H1 (cell line): ENCODE measurements around the gene ARMH2. TPM values are rescaled to one million over a fixed set of nuclear protein-coding genes. Genes with fewer than 3 reads are reported as not detected.

ENCODE experiments used
- CTCF ChIA-PET: fragments of 300-600 bp; sonication (Branson Sonifier 250); formaldehyde crosslinking; loops from one replicate; lab custom pipeline; 2021; ENCODE audit not compliant: partially characterized antibody; lab: Charles Lee
- POLR2A ChIA-PET: fragments of 300-600 bp; sonication (Branson Sonifier 250); formaldehyde crosslinking; loops from one replicate; lab custom pipeline; 2021; ENCODE audit warnings: inconsistent platforms; ENCODE audit not compliant: partially characterized antibody; lab: Charles Lee
- DNase-seq, 2 experiments: peaks; one replicate each; pipeline versions ENCODE4 v3.0.0 to v3.0.0-alpha.2; 2010 to 2022; ENCODE audit warnings: low spot score in 2 of 2, low read depth in 1 of 2, mixed read lengths in 1 of 2
- FAIRE-seq: peaks from 2 replicates; lab custom pipeline; 2011; peaks lifted over from hg19 to GRCh38; lab: Jason Lieb, UNC
- H2AFZ ChIP-seq: 2 replicates; pipeline ENCODE4 v1.8.1; 2012; ENCODE audit warnings: low read length, inconsistent platforms
- H2AK5ac ChIP-seq: 2 replicates; pipeline ENCODE4 v1.6.1; 2013; ENCODE audit warnings: low read depth, low read length
- H2BK120ac ChIP-seq: replicated peaks from 2 replicates; pipeline ENCODE3; 2013; ENCODE audit warnings: low read depth, low read length, inconsistent platforms
- H2BK12ac ChIP-seq: 2 replicates; pipeline ENCODE4 v1.6.1; 2013; ENCODE audit warnings: low read depth, low read length
- H2BK15ac ChIP-seq: 2 replicates; pipeline ENCODE4 v1.6.1; 2013; ENCODE audit warnings: low read length
- H2BK20ac ChIP-seq: 2 replicates; pipeline ENCODE4 v1.6.1; 2013; ENCODE audit warnings: low read length
- H2BK5ac ChIP-seq: 2 replicates; pipeline ENCODE4 v1.6.1; 2013; ENCODE audit warnings: low read depth, low read length
- H3K14ac ChIP-seq: 2 replicates; pipeline ENCODE4 v1.6.1; 2013; ENCODE audit warnings: inconsistent platforms; ENCODE audit not compliant: insufficient read length
- H3K18ac ChIP-seq: 2 replicates; pipeline ENCODE4 v1.6.1; 2013; ENCODE audit warnings: low read length; ENCODE audit errors: extremely low read depth
- H3K23ac ChIP-seq: 2 replicates; pipeline ENCODE4 v1.6.1; 2013; ENCODE audit warnings: inconsistent platforms; ENCODE audit not compliant: insufficient read length
- H3K23me2 ChIP-seq: 2 replicates; pipeline ENCODE4 v1.6.1; 2013; ENCODE audit warnings: low read depth, low read length
- H3K27ac ChIP-seq: 2 replicates; pipeline ENCODE4 v1.6.1; 2011; ENCODE audit warnings: low read depth, low read length, inconsistent platforms
- H3K27me3 ChIP-seq, 4 experiments: replicated peaks in 1 of 4; 1 replicate in 1 of 4; 2 replicates in 3 of 4; pipeline versions ENCODE4 v1.6.1 to v1.8.1; 2011 to 2013; ENCODE audit warnings: low read length in 3 of 4, mild to moderate bottlenecking in 3 of 4, inconsistent platforms in 2 of 4, mixed read lengths in 2 of 4, moderate library complexity in 1 of 4; ENCODE audit not compliant: control insufficient read depth in 3 of 4, insufficient read depth in 3 of 4; ENCODE audit errors: extremely low read depth in 1 of 4
- H3K36me3 ChIP-seq, 4 experiments: 2 replicates each; pipeline versions ENCODE4 v1.6.1 to v1.8.1; 2011 to 2013; ENCODE audit warnings: mild to moderate bottlenecking in 4 of 4, low read length in 3 of 4, moderate library complexity in 2 of 4, control low read depth in 1 of 4, inconsistent platforms in 1 of 4; ENCODE audit not compliant: insufficient read depth in 4 of 4, control insufficient read depth in 2 of 4
- H3K4ac ChIP-seq: replicated peaks from 2 replicates; pipeline ENCODE3; 2013; ENCODE audit warnings: low read length, low read depth, mixed read lengths, inconsistent platforms; ENCODE audit not compliant: insufficient read length
- H3K4me1 ChIP-seq, 4 experiments: replicated peaks in 1 of 4; 1 replicate in 1 of 4; 2 replicates in 3 of 4; pipeline versions ENCODE4 v1.6.1 to v1.8.1; 2011 to 2013; ENCODE audit warnings: low read length in 3 of 4, inconsistent platforms in 2 of 4, mixed read lengths in 1 of 4; ENCODE audit not compliant: insufficient read depth in 4 of 4, control insufficient read depth in 3 of 4
- H3K4me2 ChIP-seq, 2 experiments: 2 replicates each; pipeline versions ENCODE4 v1.6.1 to v1.8.1; 2011 to 2013; ENCODE audit warnings: low read depth in 2 of 2, low read length in 2 of 2, control low read depth in 1 of 2, inconsistent platforms in 1 of 2, mild to moderate bottlenecking in 1 of 2; ENCODE audit not compliant: insufficient read depth in 1 of 2
- H3K4me3 ChIP-seq, 4 experiments: fragments of 200-600, 300-600 bp in 1 of 4; sonication (generic), shearing (Covaris generic), sonication (Bioruptor Twin) in 1 of 4; 2 replicates each; pipeline versions ENCODE4 v1.5.1 to v1.8.1; 2011 to 2016; ENCODE audit warnings: low read length in 4 of 4, low read depth in 3 of 4, control low read depth in 2 of 4, inconsistent platforms in 2 of 4, mild to moderate bottlenecking in 2 of 4, mixed read lengths in 1 of 4, moderate library complexity in 1 of 4; ENCODE audit not compliant: insufficient read depth in 2 of 4; ENCODE audit errors: extremely low read depth in 1 of 4
- H3K56ac ChIP-seq: replicated peaks from 2 replicates; pipeline ENCODE3; 2013; ENCODE audit warnings: low read depth, mild to moderate bottlenecking, mixed read lengths, low read length, inconsistent platforms; ENCODE audit not compliant: insufficient read length
- H3K79me1 ChIP-seq: 2 replicates; pipeline ENCODE4 v1.6.1; 2013; ENCODE audit warnings: low read depth, low read length, control low read depth
- H3K79me2 ChIP-seq, 2 experiments: 2 replicates each; pipeline versions ENCODE4 v1.6.1 to v1.8.1; 2012 to 2013; ENCODE audit warnings: low read length in 2 of 2, mild to moderate bottlenecking in 2 of 2, inconsistent platforms in 1 of 2; ENCODE audit not compliant: insufficient read depth in 2 of 2, control insufficient read depth in 1 of 2
- H3K9ac ChIP-seq, 4 experiments: replicated peaks in 1 of 4; 1 replicate in 1 of 4; 2 replicates in 3 of 4; pipeline versions ENCODE4 v1.6.1 to v1.8.1; 2011 to 2013; ENCODE audit warnings: low read depth in 3 of 4, low read length in 3 of 4, control low read depth in 2 of 4, mild to moderate bottlenecking in 2 of 4, moderate library complexity in 2 of 4, inconsistent platforms in 1 of 4; ENCODE audit errors: extremely low read depth in 1 of 4
- H3K9me3 ChIP-seq, 2 experiments: 2 replicates each; pipeline versions ENCODE4 v1.6.1 to v1.8.1; 2012 to 2013; ENCODE audit warnings: mild to moderate bottlenecking in 2 of 2, moderate library complexity in 2 of 2, control low read depth in 1 of 2, inconsistent platforms in 1 of 2, low read depth in 1 of 2, low read length in 1 of 2, mixed read lengths in 1 of 2; ENCODE audit not compliant: insufficient read depth in 2 of 2
- H4K20me1 ChIP-seq, 2 experiments: replicated peaks in 1 of 2; 2 replicates each; pipeline versions ENCODE3 to v1.8.1; 2011 to 2013; ENCODE audit warnings: inconsistent platforms in 2 of 2, low read length in 2 of 2, mild to moderate bottlenecking in 1 of 2; ENCODE audit not compliant: insufficient read depth in 2 of 2, control insufficient read depth in 1 of 2
- H4K5ac ChIP-seq: 2 replicates; pipeline ENCODE4 v1.6.1; 2013; ENCODE audit warnings: low read length, low read depth, mixed read lengths, inconsistent platforms; ENCODE audit not compliant: insufficient read length
- H4K8ac ChIP-seq: 2 replicates; pipeline ENCODE4 v1.8.0; 2013; ENCODE audit warnings: mild to moderate bottlenecking, moderate library complexity, low read length, inconsistent platforms; ENCODE audit not compliant: insufficient read depth; ENCODE audit errors: extremely low read depth
- H4K91ac ChIP-seq: replicated peaks from 2 replicates; pipeline ENCODE3; 2013; ENCODE audit warnings: low read length, mixed read lengths, inconsistent platforms; ENCODE audit not compliant: insufficient read length
- ASH2L ChIP-seq: fragments of 200-600, 300-600 bp; sonication (generic); IDR thresholded peaks from one replicate; pipeline ENCODE4 v1.7.1; 2017; ENCODE audit warnings: low read length
- CHD1 ChIP-seq: IDR thresholded peaks from 2 replicates; pipeline ENCODE4 v1.6.1; 2012; ENCODE audit warnings: low read depth, low read length, improper control_type of control experiment
- EGR1 ChIP-seq: IDR thresholded peaks from 2 replicates; pipeline ENCODE4 v1.6.1; 2011; ENCODE audit warnings: low read depth, low read length, borderline replicate concordance
- GTF2F1 ChIP-seq: IDR thresholded peaks from 2 replicates; pipeline ENCODE4 v1.6.1; 2012; ENCODE audit warnings: low read depth, low read length, improper control_type of control experiment, borderline replicate concordance
- JUND ChIP-seq: IDR thresholded peaks from 2 replicates; pipeline ENCODE4 v1.6.1; 2011; ENCODE audit warnings: mild to moderate bottlenecking, improper control_type of control experiment, low read length
- POLR2AphosphoS5 ChIP-seq: IDR thresholded peaks from 2 replicates; pipeline ENCODE4 v1.6.1; 2011; ENCODE audit warnings: low read depth, low read length
- RAD21 ChIP-seq, 2 experiments: IDR thresholded peaks in 1 of 2; conservative IDR thresholded peaks in 1 of 2; 2 replicates each; pipeline ENCODE4 v1.6.1; 2011; ENCODE audit warnings: low read depth in 2 of 2, low read length in 2 of 2, improper control_type of control experiment in 1 of 2, inconsistent platforms in 1 of 2, mild to moderate bottlenecking in 1 of 2, moderate library complexity in 1 of 2
- RBBP5 ChIP-seq: IDR thresholded peaks from 2 replicates; pipeline ENCODE4 v1.7.1; 2012; ENCODE audit warnings: low read depth, mild to moderate bottlenecking, inconsistent platforms, low read length, moderate library complexity, borderline replicate concordance
- SAP30 ChIP-seq: fragments of 300-600 bp; sonication (generic); IDR thresholded peaks from 2 replicates; pipeline ENCODE4 v1.7.1; 2012; ENCODE audit warnings: low read length, moderate library complexity, mild to moderate bottlenecking, inconsistent platforms; ENCODE audit not compliant: insufficient read depth, insufficient replicate concordance
- SIRT6 ChIP-seq: IDR thresholded peaks from one replicate; pipeline ENCODE4 v1.7.1; 2012; ENCODE audit warnings: low read length, inconsistent platforms
- SRF ChIP-seq: IDR thresholded peaks from 2 replicates; pipeline ENCODE4 v1.6.1; 2011; ENCODE audit warnings: mild to moderate bottlenecking, low read depth, low read length, moderate library complexity
- TAF7 ChIP-seq: optimal IDR thresholded peaks from 2 replicates; pipeline ENCODE3; 2011; ENCODE audit warnings: low read depth, mild to moderate bottlenecking, inconsistent platforms, low read length, moderate library complexity, borderline replicate concordance
- YY1 ChIP-seq: IDR thresholded peaks from 2 replicates; pipeline ENCODE4 v1.6.1; 2011; ENCODE audit warnings: low read depth, mild to moderate bottlenecking, low read length
- WGBS, 2 experiments: shearing (Covaris generic) in 1 of 2; methylation state at CpG; one replicate each; pipeline versions ENCODE4 v1.1.6 to v1.1.7; 2013 to 2015; ENCODE audit warnings: low lambda C conversion rate in 2 of 2, mixed read lengths in 2 of 2, inconsistent platforms in 1 of 2, low coverage in 1 of 2, missing lambda C conversion rate in 1 of 2; ENCODE audit not compliant: insufficient replicate concordance in 2 of 2, insufficient coverage in 1 of 2, insufficient read length in 1 of 2; ENCODE audit errors: extremely low coverage in 1 of 2, missing lambda C conversion rate in 1 of 2; 5-methylcytosine and 5-hydroxymethylcytosine counted together
- polyA plus RNA-seq, 7 experiments: library from polyadenylated mRNA; depleted of rRNA in 3 of 7; stranded (reverse) in 5 of 7; unstranded in 2 of 7; fragments of >200 nt in 5 of 7; fragments of 200-250 nt in 2 of 7; gene quantifications; 1 replicate in 5 of 7; 2 replicates in 1 of 7; 4 replicates in 1 of 7; pipeline versions ENCODE4 v1.2.1 to v1.2.3, GENCODE V29; 2011 to 2013; ENCODE audit warnings: missing spikeins in 2 of 7, mixed read lengths in 2 of 7
- total RNA-seq: library from RNA; stranded (reverse); fragmentation: NEBNext Ultra II Directional; extraction: Animal tissue kit (Norgen Biotek cat#: 25700); gene quantifications from 2 replicates; pipeline ENCODE4 v1.2.1, GENCODE V29; 2021

Gene ARMH2
- total and polyA plus RNA-seq, 2 of the 8 experiments (the other 6 are each of a cell fraction or from before 2014, with no cell fraction given), result not detected

DNA sequence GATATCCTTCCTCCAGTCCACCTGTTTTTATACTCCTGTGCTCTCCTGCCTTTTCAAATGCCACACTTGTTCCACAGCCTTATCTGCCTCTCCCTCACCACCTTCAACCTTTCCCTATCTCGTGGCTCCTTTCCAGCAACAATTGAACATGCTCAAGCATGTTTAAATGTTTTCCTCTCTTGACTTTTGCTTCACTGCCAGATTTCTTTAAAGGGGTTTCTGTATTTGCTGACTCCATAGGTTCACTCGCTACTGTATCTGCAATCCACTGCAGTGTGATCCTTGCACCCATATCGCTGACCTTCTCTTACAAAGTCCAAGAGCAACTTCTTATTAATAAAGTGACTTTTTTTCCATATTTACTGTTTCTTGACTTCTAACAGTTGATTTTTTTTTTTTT lies 35.1 kb downstream of the ARMH2 start:
- no peak overlapping the region for H3K4me2 ChIP-seq
- no peaks in the 10 kb centered on the region for H4K20me1 ChIP-seq
- H2BK120ac ChIP-seq, result no peak overlapping the region
- H3K18ac ChIP-seq, result no peak overlapping the region
- H3K79me2 ChIP-seq, result no peaks in the 10 kb centered on the region
- no peak overlapping the region for H3K23ac ChIP-seq
- no peak overlapping the region for H2BK12ac ChIP-seq
- no peak overlapping the region for H2BK15ac ChIP-seq
- H3K27me3 ChIP-seq, result no peaks in the 10 kb centered on the region
- TF ChIP-seq GTF2F1, result no peak
- TF ChIP-seq SAP30, result no peak
- no peak for TF ChIP-seq RBBP5
- no peak for TF ChIP-seq SIRT6
- no peak for TF ChIP-seq CHD1
- no peak for TF ChIP-seq JUND
- TF ChIP-seq SRF, result no peak
- no peak for TF ChIP-seq YY1
- no peak for TF ChIP-seq RAD21 (IDR thresholded peaks at IDR 0.05 in 1 of 2, conservative IDR thresholded peaks at IDR 0.05 in 1 of 2; ENCODE audit: low read depth in 2 of 2, low read length in 2 of 2)
- no peak for TF ChIP-seq EGR1
- TF ChIP-seq TAF7, result no peak
- TF ChIP-seq POLR2AphosphoS5, result no peak
- no peak for TF ChIP-seq ASH2L
- H3K36me3 ChIP-seq, result no peaks in the 10 kb centered on the region
- H3K4me1 ChIP-seq, result no peaks in the 10 kb centered on the region
- H2BK5ac ChIP-seq, result no peak overlapping the region
- H3K27ac ChIP-seq, result no peak overlapping the region
- ChIA-PET POLR2A (interaction anchor here (3.3 kb wide), 1 partner anchor 12 kb away, joined by 9 read pairs; no protein-coding TSS in a partner anchor), CTCF (no interaction called here)
- no peak overlapping the region for H3K56ac ChIP-seq
- no peak overlapping the region for H2BK20ac ChIP-seq
- H3K9ac ChIP-seq, result no peak overlapping the region
- H3K23me2 ChIP-seq, result no peaks in the 10 kb centered on the region
- no peak overlapping the region for H3K14ac ChIP-seq
- H3K4me3 ChIP-seq, result no peak overlapping the region
- DNase-seq (no peak), FAIRE-seq (no peak)
- H4K8ac ChIP-seq, result no peak overlapping the region
- no peak overlapping the region for H2AK5ac ChIP-seq
- no peaks in the 10 kb centered on the region for H3K9me3 ChIP-seq
- H2AFZ ChIP-seq, result no peak overlapping the region
- H3K4ac ChIP-seq, result no peak overlapping the region
- WGBS, 2 experiments, result 89% methylated on average over 3 of the region's 3 CpGs; no CpG with 5 or more reads in 1 of the 2 experiments
- no peaks in the 10 kb centered on the region for H3K79me1 ChIP-seq
- H4K5ac ChIP-seq, result no peak overlapping the region
- no peak overlapping the region for H4K91ac ChIP-seq
